HepG2 (cell line): Measurements from ENCODE around the gene PLPPR2. TPM values are rescaled to one million over a fixed set of nuclear protein-coding genes. Genes with fewer than 3 reads are reported as not detected.

Source experiments
- FLYWCH1 ChIP-seq: sonication (generic); formaldehyde crosslinking; IDR thresholded peaks from 2 replicates; pipeline ENCODE4 v1.8.1; 2023; ENCODE audit warnings: mild to moderate bottlenecking, missing genetic modification reagents
- FOSL1 ChIP-seq: sonication (generic); formaldehyde crosslinking; IDR thresholded peaks from 2 replicates; pipeline ENCODE4 v1.9.0; 2021; ENCODE audit warnings: missing genetic modification reagents, borderline replicate concordance
- FOXO4 ChIP-seq: sonication (generic); formaldehyde crosslinking; conservative IDR thresholded peaks from 2 replicates; pipeline ENCODE4 v1.8.1; 2023; ENCODE audit warnings: missing genetic modification reagents
- GZF1 ChIP-seq: sonication (generic); formaldehyde crosslinking; IDR thresholded peaks from 2 replicates; pipeline ENCODE4 v1.5.1; 2020; ENCODE audit warnings: mild to moderate bottlenecking, missing genetic modification reagents
- MXD4 ChIP-seq: IDR thresholded peaks from 2 replicates; pipeline ENCODE4 v1.6.1; 2016; ENCODE audit warnings: mild to moderate bottlenecking, missing biosample characterization, missing genetic modification reagents
- RBM39 ChIP-seq: fragments of 200-400 bp; formaldehyde crosslinking; IDR thresholded peaks from one replicate; pipeline ENCODE4 v1.6.1; 2018; ENCODE audit warnings: antibody characterized with exemption, mild to moderate bottlenecking, low read depth, low read length; ENCODE audit not compliant: poor library complexity, severe bottlenecking
- TCF7 ChIP-seq: sonication (generic); IDR thresholded peaks from 2 replicates; pipeline ENCODE4 v1.6.1; 2016; ENCODE audit warnings: antibody characterized with exemption, low read depth
- ZBED4 ChIP-seq: sonication (generic); formaldehyde crosslinking; IDR thresholded peaks from 2 replicates; pipeline ENCODE4 v1.4.0; 2020; ENCODE audit warnings: missing genetic modification reagents, borderline replicate concordance
- ZBTB49 ChIP-seq: sonication (generic); formaldehyde crosslinking; IDR thresholded peaks from 2 replicates; pipeline ENCODE4 v1.4.0; 2020; ENCODE audit warnings: missing genetic modification reagents, borderline replicate concordance
- ZNF205 ChIP-seq: IDR thresholded peaks from 2 replicates; pipeline ENCODE4 v1.6.1; 2018; ENCODE audit warnings: missing biosample characterization, missing genetic modification reagents
- ZNF503 ChIP-seq: sonication (generic); formaldehyde crosslinking; IDR thresholded peaks from 2 replicates; pipeline ENCODE4 v1.4.0; 2020; ENCODE audit warnings: missing genetic modification reagents
- ZNF569 ChIP-seq: sonication (generic); formaldehyde crosslinking; IDR thresholded peaks from 2 replicates; pipeline ENCODE4 v1.5.0; 2020; ENCODE audit warnings: mild to moderate bottlenecking, missing genetic modification reagents, moderate library complexity, borderline replicate concordance
- ZNF687 ChIP-seq: sonication (generic); formaldehyde crosslinking; IDR thresholded peaks from 2 replicates; pipeline ENCODE4 v1.5.1; 2020; ENCODE audit warnings: mild to moderate bottlenecking, missing genetic modification reagents, moderate library complexity
- polyA plus RNA-seq, 8 experiments: library from polyadenylated mRNA; depleted of rRNA in 3 of 8; stranded (reverse) in 7 of 8; unstranded in 1 of 8; fragments of >200 nt; fragmentation: Illumina TruSeq in 4 of 8; extraction: Trizol in 4 of 8; gene quantifications; 2 replicates each; pipeline versions ENCODE4 v1.2.1 to v1.2.3, GENCODE V29; 2011 to 2016; ENCODE audit warnings: low read depth in 4 of 8, missing spikeins in 1 of 8, mixed read lengths in 1 of 8; ENCODE audit not compliant: insufficient read depth in 1 of 8
- total RNA-seq, 5 experiments: library from RNA; depleted of rRNA; stranded (reverse); fragments of >200 nt; fragmentation: Illumina TruSeq; extraction: Trizol; gene quantifications; 2 replicates each; pipeline ENCODE4 v1.2.3, GENCODE V29; 2016; ENCODE audit warnings: low read depth in 1 of 5

PLPPR2 gene
- total and polyA plus RNA-seq, 2 of the 13 experiments (the other 11 are each of a cell fraction or from before 2014, with no cell fraction given) = 1.5 to 2.1 TPM

GRCh38 chr19:11375143-11375948 is 20.1 kb downstream of the PLPPR2 start (continued):
- peak; percentile 73 for TF ChIP-seq ZNF687 (CRISPR knock-in tag)
- TF ChIP-seq ZNF569 = no peak
- no peak for TF ChIP-seq FOXO4 (CRISPR knock-in tag)
- no peak for TF ChIP-seq GZF1 (CRISPR knock-in tag)
- TF ChIP-seq ZBED4 (CRISPR knock-in tag) = peak; percentile 52; the same call in 1 of the 2 replicates
- TF ChIP-seq TCF7 = no peak
- TF ChIP-seq RBM39 = no peak
- no peak for TF ChIP-seq ZNF503 (CRISPR knock-in tag)
- TF ChIP-seq FLYWCH1 = no peak
- TF ChIP-seq ZBTB49 (CRISPR knock-in tag) = no peak
- no peak for TF ChIP-seq FOSL1 (CRISPR knock-in tag)
- no peak for TF ChIP-seq MXD4 (CRISPR knock-in tag)
- no peak for TF ChIP-seq ZNF205 (CRISPR knock-in tag)
